RKO (cell line): ENCODE measurements around the gene AUH.
"Not testable (repeated sequence)": the region's sequence is repeated elsewhere in the genome, so short reads cannot be mapped to it uniquely, and the experiment has no call there.

Experiments used
- DNase-seq: peaks from one replicate; pipeline ENCODE4 v3.0.0-alpha.2; 2016; ENCODE audit warnings: low spot score

Gene AUH

GRCh38 chr9:91207729-91208418 lies 153.8 kb downstream of the AUH start:
- no peak for DNase-seq

GRCh38 chr9:91207397-91207728 lies 154.4 kb downstream of the AUH start:
- DNase-seq = no peak

GRCh38 chr9:91206806-91207205 lies 154.9 kb downstream of the AUH start:
- DNase-seq = no peak

GRCh38 chr9:91202736-91203283 lies 158.9 kb downstream of the AUH start:
- DNase-seq = no peak

GRCh38 chr9:91200692-91201336 lies 160.9 kb downstream of the AUH start:
- no peak for DNase-seq

GRCh38 chr9:91199739-91200497 lies 161.8 kb downstream of the AUH start:
- no peak for DNase-seq

- DNase-seq = not testable (repeated sequence)
These were observed 162.8 kb downstream of the AUH start for GRCh38 chr9:91198881-91199280.

- no peak for DNase-seq
These were observed 163.3 kb downstream of the AUH start for GRCh38 chr9:91198405-91198804.

- DNase-seq = peak; percentile 80
These were observed 164.2 kb downstream of the AUH start for GRCh38 chr9:91197232-91198181.

- DNase-seq = no peak
These were observed 165.4 kb downstream of the AUH start for GRCh38 chr9:91196103-91196950.

GRCh38 chr9:91195372-91196012 lies 166.2 kb downstream of the AUH start:
- no peak for DNase-seq

- DNase-seq = peak; percentile 88
These were observed 167.9 kb downstream of the AUH start for GRCh38 chr9:91193658-91194391.

GRCh38 chr9:91193087-91193657 lies 168.5 kb downstream of the AUH start:
- peak; percentile 100 for DNase-seq

- no peak for DNase-seq
These were observed 169.2 kb downstream of the AUH start for GRCh38 chr9:91192381-91193086.

GRCh38 chr9:91191411-91192380 lies 170.0 kb downstream of the AUH start:
- no peak for DNase-seq

- DNase-seq = no peak
These were observed 171.7 kb downstream of the AUH start for GRCh38 chr9:91190062-91190461.
